ENCODE data around the gene GPD1L. TPM values are rescaled to one million over a fixed set of nuclear protein-coding genes. Genes with fewer than 3 reads are reported as not detected.
A peak's percentile ranks its signal among the peaks of the same experiment; 100 is the strongest.
"Not testable (repeated sequence)": the region's sequence is repeated elsewhere in the genome, so short reads cannot be mapped to it uniquely, and the experiment has no call there.

Gene GPD1L
- polyA plus RNA-seq, 3 donors, result 21.0 to 21.6 (median 21.2) TPM

GRCh38 chr3:32176989-32177701 is 70.7 kb downstream of the GPD1L start:
- DNase-seq (ENCODE audit: low read depth in 3 of 3, low spot score in 2 of 3), result no peak

GRCh38 chr3:32177702-32178198 is 71.3 kb downstream of the GPD1L start:
- no peak for DNase-seq (ENCODE audit: low read depth in 3 of 3, low spot score in 2 of 3)

- DNase-seq (ENCODE audit: low read depth in 3 of 3, low spot score in 2 of 3), result no peak
These were observed 73.8 kb downstream of the GPD1L start for GRCh38 chr3:32180141-32180784.

GRCh38 chr3:32181365-32181764 is 74.9 kb downstream of the GPD1L start:
- peak in 1 of 3 donors; percentile 70 for DNase-seq (ENCODE audit: low read depth in 3 of 3, low spot score in 2 of 3)

- DNase-seq (ENCODE audit: low read depth in 3 of 3, low spot score in 2 of 3), result no peak
These were observed 75.4 kb downstream of the GPD1L start for GRCh38 chr3:32181796-32182195.

- DNase-seq (ENCODE audit: low read depth in 3 of 3, low spot score in 2 of 3), result no peak
These were observed 77.8 kb downstream of the GPD1L start for GRCh38 chr3:32184187-32184730.

- no peak for DNase-seq (ENCODE audit: low read depth in 3 of 3, low spot score in 2 of 3)
These were observed 79.7 kb downstream of the GPD1L start for GRCh38 chr3:32186097-32186496.

GRCh38 chr3:32186876-32187275 is 80.5 kb downstream of the GPD1L start:
- no peak for DNase-seq (ENCODE audit: low read depth in 3 of 3, low spot score in 2 of 3)

- DNase-seq (ENCODE audit: low read depth in 3 of 3, low spot score in 2 of 3), result no peak
These were observed 83.3 kb downstream of the GPD1L start for GRCh38 chr3:32189693-32190092.

- DNase-seq (ENCODE audit: low read depth in 3 of 3, low spot score in 2 of 3), result not testable (repeated sequence)
These were observed 84.1 kb downstream of the GPD1L start for GRCh38 chr3:32190556-32190955.

GRCh38 chr3:32193101-32193500 is 86.7 kb downstream of the GPD1L start:
- DNase-seq (ENCODE audit: low read depth in 3 of 3, low spot score in 2 of 3), result no peak

- DNase-seq (ENCODE audit: low read depth in 3 of 3, low spot score in 2 of 3), result no peak
These were observed 88.2 kb downstream of the GPD1L start for GRCh38 chr3:32194653-32195052.

GRCh38 chr3:32195995-32196540 is 89.6 kb downstream of the GPD1L start:
- DNase-seq (ENCODE audit: low read depth in 3 of 3, low spot score in 2 of 3), result no peak

- DNase-seq (ENCODE audit: low read depth in 3 of 3, low spot score in 2 of 3), result no peak
These were observed 91.6 kb downstream of the GPD1L start for GRCh38 chr3:32197991-32198390.

- no peak for DNase-seq (ENCODE audit: low read depth in 3 of 3, low spot score in 2 of 3)
These were observed 92.3 kb downstream of the GPD1L start for GRCh38 chr3:32198714-32199113.

GRCh38 chr3:32200490-32200889 is 94.1 kb downstream of the GPD1L start:
- no peak for DNase-seq (ENCODE audit: low read depth in 3 of 3, low spot score in 2 of 3)

- no peak for DNase-seq (ENCODE audit: low read depth in 3 of 3, low spot score in 2 of 3)
These were observed 94.8 kb downstream of the GPD1L start for GRCh38 chr3:32200992-32201758.

GRCh38 chr3:32202496-32202895 is 96.1 kb downstream of the GPD1L start:
- no peak for DNase-seq (ENCODE audit: low read depth in 3 of 3, low spot score in 2 of 3)

- no peak for DNase-seq (ENCODE audit: low read depth in 3 of 3, low spot score in 2 of 3)
These were observed 97.4 kb downstream of the GPD1L start for GRCh38 chr3:32203854-32204253.

GRCh38 chr3:32208447-32208846 is 102.0 kb downstream of the GPD1L start:
- DNase-seq (ENCODE audit: low read depth in 3 of 3, low spot score in 2 of 3), result no peak

- no peak for DNase-seq (ENCODE audit: low read depth in 3 of 3, low spot score in 2 of 3)
These were observed 108.8 kb downstream of the GPD1L start for GRCh38 chr3:32215185-32215584.

Data from right renal cortex interstitium (tissue), 3 donors.